ENCODE data around the gene FMN1.

FMN1 gene

GRCh38 chr15:32781781-32782180, 412.7 kb downstream of the FMN1 start:
- no peaks in the 10 kb centered on the region for H3K79me2 ChIP-seq
- no peak overlapping the region for H2AFZ ChIP-seq
- H3K4me1 ChIP-seq = no peaks in the 10 kb centered on the region
- H3K9me3 ChIP-seq (ENCODE audit: control insufficient read depth, low read length) = no peaks in the 10 kb centered on the region
- H3K9ac ChIP-seq = no peak overlapping the region
- TF ChIP-seq CTCF (IDR thresholded peaks at IDR 0.05) = no peak
- no peaks in the 10 kb centered on the region for H3K36me3 ChIP-seq (ENCODE audit: control insufficient read depth, insufficient read depth, low read length)
- no peak overlapping the region for H3K4me2 ChIP-seq (ENCODE audit: low read length)
- H3K27ac ChIP-seq = no peak overlapping the region
- H3K27me3 ChIP-seq (ENCODE audit: control insufficient read depth, insufficient read depth, low read length) = no peaks in the 10 kb centered on the region
- H3K4me3 ChIP-seq (ENCODE audit: low read depth, low read length) = no peak overlapping the region

- Histone ChIP-seq H3K4me2 (ENCODE audit: low read length) (no peak overlapping the region), H3K79me2 (no peaks in the 10 kb centered on the region), H3K27me3 (ENCODE audit: control insufficient read depth, insufficient read depth, low read length) (no peaks in the 10 kb centered on the region), H3K4me3 (ENCODE audit: low read depth, low read length) (no peak overlapping the region), H3K36me3 (ENCODE audit: control insufficient read depth, insufficient read depth, low read length) (no peaks in the 10 kb centered on the region), H3K4me1 (no peaks in the 10 kb centered on the region), H3K27ac (no peak overlapping the region), H3K9ac (no peak overlapping the region), H2AFZ (no peak overlapping the region), H3K9me3 (ENCODE audit: control insufficient read depth, low read length) (no peaks in the 10 kb centered on the region)
- no peak for TF ChIP-seq CTCF (IDR thresholded peaks at IDR 0.05)
Measured at GRCh38 chr15:32778391-32779176, 415.9 kb downstream of the FMN1 start.

- H3K36me3 ChIP-seq (ENCODE audit: control insufficient read depth, insufficient read depth, low read length) = no peaks in the 10 kb centered on the region
- no peak overlapping the region for H3K4me2 ChIP-seq (ENCODE audit: low read length)
- H3K9ac ChIP-seq = no peak overlapping the region
- no peak for TF ChIP-seq CTCF (IDR thresholded peaks at IDR 0.05)
- H3K79me2 ChIP-seq = no peaks in the 10 kb centered on the region
- no peaks in the 10 kb centered on the region for H3K27me3 ChIP-seq (ENCODE audit: control insufficient read depth, insufficient read depth, low read length)
- H2AFZ ChIP-seq = no peak overlapping the region
- H3K9me3 ChIP-seq (ENCODE audit: control insufficient read depth, low read length) = no peaks in the 10 kb centered on the region
- no peak overlapping the region for H3K4me3 ChIP-seq (ENCODE audit: low read depth, low read length)
- no peaks in the 10 kb centered on the region for H3K4me1 ChIP-seq
- no peak overlapping the region for H3K27ac ChIP-seq
Measured at GRCh38 chr15:32775103-32775502, 419.4 kb downstream of the FMN1 start.

- Histone ChIP-seq H3K9ac (no peak overlapping the region), H3K36me3 (ENCODE audit: control insufficient read depth, insufficient read depth, low read length) (no peaks in the 10 kb centered on the region), H3K4me1 (no peaks in the 10 kb centered on the region), H3K9me3 (ENCODE audit: control insufficient read depth, low read length) (no peaks in the 10 kb centered on the region), H3K4me2 (ENCODE audit: low read length) (no peak overlapping the region), H2AFZ (no peak overlapping the region), H3K79me2 (no peaks in the 10 kb centered on the region), H3K4me3 (ENCODE audit: low read depth, low read length) (no peak overlapping the region), H3K27ac (no peak overlapping the region), H3K27me3 (ENCODE audit: control insufficient read depth, insufficient read depth, low read length) (no peaks in the 10 kb centered on the region)
- no peak for TF ChIP-seq CTCF (IDR thresholded peaks at IDR 0.05)
Measured at GRCh38 chr15:32774022-32774421, 420.5 kb downstream of the FMN1 start.

GRCh38 chr15:32767236-32767635, 427.3 kb downstream of the FMN1 start:
- no peak for TF ChIP-seq CTCF (IDR thresholded peaks at IDR 0.05)
- no peaks in the 10 kb centered on the region for H3K36me3 ChIP-seq (ENCODE audit: control insufficient read depth, insufficient read depth, low read length)
- no peak overlapping the region for H3K9ac ChIP-seq
- H3K27me3 ChIP-seq (ENCODE audit: control insufficient read depth, insufficient read depth, low read length) = no peaks in the 10 kb centered on the region
- H3K79me2 ChIP-seq = no peaks in the 10 kb centered on the region
- no peak overlapping the region for H2AFZ ChIP-seq
- H3K9me3 ChIP-seq (ENCODE audit: control insufficient read depth, low read length) = no peaks in the 10 kb centered on the region
- no peak overlapping the region for H3K4me2 ChIP-seq (ENCODE audit: low read length)
- no peak overlapping the region for H3K4me3 ChIP-seq (ENCODE audit: low read depth, low read length)
- no peaks in the 10 kb centered on the region for H3K4me1 ChIP-seq
- H3K27ac ChIP-seq = no peak overlapping the region

Measured in parathyroid adenoma (tissue), 2 donors.